Measurements from ENCODE around the gene IP6K3. TPM values are rescaled to one million over a fixed set of nuclear protein-coding genes. Genes with fewer than 3 reads are reported as not detected.
A peak's percentile ranks its signal among the peaks of the same experiment; 100 is the strongest.

IP6K3 gene
- total RNA-seq, 6 experiments from 2014 or later: 0.25 to 0.83 (median 0.50) TPM; not detected in 2

- DNase-seq: no peak
- TF ChIP-seq CTCF (IDR thresholded peaks at IDR 0.05): no peak
- H3K36me3 Mint-ChIP-seq (ENCODE audit: low read depth): peaks cover 8% of the 10 kb centered on the region
- no peak overlapping the region; the same call in 1 of the 2 replicates for H3K27ac Mint-ChIP-seq
- peaks cover 41% of the 10 kb centered on the region for H3K4me1 Mint-ChIP-seq (ENCODE audit: low read depth)
- no peak overlapping the region for H3K4me3 Mint-ChIP-seq
- H3K9me3 Mint-ChIP-seq: no peaks in the 10 kb centered on the region
- no peaks in the 10 kb centered on the region; the same call in 1 of the 2 replicates for H3K27me3 Mint-ChIP-seq (ENCODE audit: insufficient read depth)
These were observed 42.3 kb downstream of the IP6K3 start for GRCh38 chr6:33704215-33705066.

GRCh38 chr6:33702345-33702977 lies 44.2 kb downstream of the IP6K3 start:
- Mint-ChIP-seq H3K27ac (peak overlapping the region; percentile 57), H3K36me3 (ENCODE audit: low read depth) (peaks cover 4% of the 10 kb centered on the region; the same call in 1 of the 2 replicates), H3K4me3 (no peak overlapping the region), H3K27me3 (ENCODE audit: insufficient read depth) (no peaks in the 10 kb centered on the region; the same call in 1 of the 2 replicates), H3K4me1 (ENCODE audit: low read depth) (peaks cover 38% of the 10 kb centered on the region), H3K9me3 (no peaks in the 10 kb centered on the region)
- TF ChIP-seq CTCF (IDR thresholded peaks at IDR 0.05): peak; percentile 72
- peak; percentile 66 for DNase-seq

- Mint-ChIP-seq H3K4me1 (ENCODE audit: low read depth) (peaks cover 47% of the 10 kb centered on the region), H3K4me3 (no peak overlapping the region), H3K27me3 (ENCODE audit: insufficient read depth) (no peaks in the 10 kb centered on the region; the same call in 1 of the 2 replicates), H3K27ac (peak overlapping the region; percentile 12; the same call in 1 of the 2 replicates), H3K36me3 (ENCODE audit: low read depth) (peaks cover 13% of the 10 kb centered on the region; the same call in 1 of the 2 replicates), H3K9me3 (no peaks in the 10 kb centered on the region)
- peak; percentile 86 for TF ChIP-seq CTCF (IDR thresholded peaks at IDR 0.05)
- DNase-seq: peak; percentile 63
These were observed 46.2 kb downstream of the IP6K3 start for GRCh38 chr6:33700391-33701050.

GRCh38 chr6:33699739-33700138 lies 47.0 kb downstream of the IP6K3 start:
- Mint-ChIP-seq H3K27me3 (ENCODE audit: insufficient read depth) (no peaks in the 10 kb centered on the region; the same call in 1 of the 2 replicates), H3K4me1 (ENCODE audit: low read depth) (peaks cover 49% of the 10 kb centered on the region)

More at GRCh38 chr6:33699739-33700138, 47.0 kb downstream of the IP6K3 start:
- TF ChIP-seq CTCF (IDR thresholded peaks at IDR 0.05): no peak; the same call in 1 of the 2 replicates
- Mint-ChIP-seq H3K27ac (no peak overlapping the region), H3K36me3 (ENCODE audit: low read depth) (peaks cover 13% of the 10 kb centered on the region; the same call in 1 of the 2 replicates), H3K4me3 (no peak overlapping the region), H3K9me3 (no peaks in the 10 kb centered on the region)
- DNase-seq: no peak
